RWPE1 (cell line): ENCODE results near the gene SPOCK3.
A peak's percentile ranks its signal among the peaks of the same experiment; 100 is the strongest.

Experiments used
- CTCF ChIA-PET: fragments of 350-600 bp; sonication (Branson Sonifier 250); formaldehyde crosslinking; extraction: SDS; loops from one replicate; lab custom pipeline; 2021; lab: Yijun Ruan, JAX
- POLR2A ChIA-PET: fragments of 400-600 bp; formaldehyde crosslinking; extraction: SDS; loops from one replicate; lab custom pipeline; 2020; ENCODE audit warnings: antibody characterized with exemption; ENCODE audit not compliant: low non-redundant PET; lab: Yijun Ruan, JAX
- DNase-seq: peaks from one replicate; pipeline ENCODE4 v3.0.0; 2012; ENCODE audit warnings: low spot score
- H3K27ac ChIP-seq: fragments of 450-650 bp; 2 replicates; pipeline ENCODE4 v1.5.1; 2017
- TF ChIP-seq, protein P1 (sequence below): fragments of 450-650 bp; conservative IDR thresholded peaks from 2 replicates; pipeline ENCODE4 v1.5.1; 2017; ENCODE audit warnings: low read depth, mild to moderate bottlenecking

The SPOCK3 gene

GRCh38 chr4:166903408-166903807 lies 330.9 kb downstream of the SPOCK3 start:
- TF ChIP-seq, protein P1, sequence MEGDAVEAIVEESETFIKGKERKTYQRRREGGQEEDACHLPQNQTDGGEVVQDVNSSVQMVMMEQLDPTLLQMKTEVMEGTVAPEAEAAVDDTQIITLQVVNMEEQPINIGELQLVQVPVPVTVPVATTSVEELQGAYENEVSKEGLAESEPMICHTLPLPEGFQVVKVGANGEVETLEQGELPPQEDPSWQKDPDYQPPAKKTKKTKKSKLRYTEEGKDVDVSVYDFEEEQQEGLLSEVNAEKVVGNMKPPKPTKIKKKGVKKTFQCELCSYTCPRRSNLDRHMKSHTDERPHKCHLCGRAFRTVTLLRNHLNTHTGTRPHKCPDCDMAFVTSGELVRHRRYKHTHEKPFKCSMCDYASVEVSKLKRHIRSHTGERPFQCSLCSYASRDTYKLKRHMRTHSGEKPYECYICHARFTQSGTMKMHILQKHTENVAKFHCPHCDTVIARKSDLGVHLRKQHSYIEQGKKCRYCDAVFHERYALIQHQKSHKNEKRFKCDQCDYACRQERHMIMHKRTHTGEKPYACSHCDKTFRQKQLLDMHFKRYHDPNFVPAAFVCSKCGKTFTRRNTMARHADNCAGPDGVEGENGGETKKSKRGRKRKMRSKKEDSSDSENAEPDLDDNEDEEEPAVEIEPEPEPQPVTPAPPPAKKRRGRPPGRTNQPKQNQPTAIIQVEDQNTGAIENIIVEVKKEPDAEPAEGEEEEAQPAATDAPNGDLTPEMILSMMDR, result no peak
- ChIA-PET POLR2A (no interaction called here), CTCF (no interaction called here)
- no peak for DNase-seq
- no peak overlapping the region for H3K27ac ChIP-seq

DNA sequence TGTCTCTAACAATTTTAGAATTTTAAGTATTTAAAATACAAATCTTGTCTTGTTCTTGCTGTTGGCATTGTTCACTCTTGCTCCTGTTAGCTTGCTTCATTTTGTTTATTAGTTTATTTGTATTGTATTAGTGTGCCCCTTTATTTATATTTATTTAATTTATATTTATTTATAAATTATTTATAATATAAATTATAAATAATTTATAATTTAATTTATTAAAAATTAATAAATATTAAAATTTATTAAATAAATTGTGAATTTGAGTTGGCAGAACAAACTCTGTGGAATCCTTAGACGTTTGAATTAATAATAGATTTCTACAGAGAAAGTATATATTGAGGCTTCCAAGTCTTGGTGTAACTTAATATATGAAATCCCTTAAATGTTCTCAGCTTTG lies 331.4 kb downstream of the SPOCK3 start:
- POLR2A ChIA-PET, result no interaction called here

DNA sequence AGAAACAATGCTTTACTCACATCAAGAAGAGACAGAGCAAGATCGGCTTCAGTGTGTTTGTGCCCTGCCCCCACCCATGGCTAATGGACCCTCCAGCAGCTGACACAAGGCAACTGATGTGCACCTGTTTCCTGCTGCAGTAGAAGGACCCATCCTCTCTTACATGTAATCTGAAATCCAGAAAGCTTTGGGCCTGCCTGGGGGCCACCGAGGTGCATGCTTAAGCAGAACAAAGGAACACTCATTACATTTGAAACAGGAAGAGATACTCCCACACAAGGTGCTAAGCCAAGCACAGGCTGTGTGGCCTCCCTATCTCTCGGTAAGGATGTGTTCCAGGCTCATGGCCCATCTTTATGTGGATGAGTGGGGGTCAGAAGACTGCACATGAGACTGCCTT lies 338.0 kb downstream of the SPOCK3 start:
- DNase-seq, result no peak
- TF ChIP-seq, protein P1, result no peak
- no peak overlapping the region; the same call in 1 of the 2 replicates for H3K27ac ChIP-seq
- CTCF ChIA-PET, result no interaction called here
- POLR2A ChIA-PET, result no interaction called here

More for the DNA sequence above, 331.4 kb downstream of the SPOCK3 start:
- CTCF ChIA-PET, result interaction anchor here (0.6 kb wide), 1 partner anchor 473 kb away, joined by 3 read pairs; no protein-coding TSS in a partner anchor
- H3K27ac ChIP-seq, result no peak overlapping the region
- no peak for DNase-seq
- TF ChIP-seq, protein P1, result no peak

- POLR2A ChIA-PET, result no interaction called here
- peak; percentile 3 for DNase-seq
- no peak overlapping the region for H3K27ac ChIP-seq
- CTCF ChIA-PET, result no interaction called here
- TF ChIP-seq, protein P1, result no peak
These were observed 338.5 kb downstream of the SPOCK3 start for GRCh38 chr4:166895771-166896170.

- H3K27ac ChIP-seq, result no peak overlapping the region
- ChIA-PET CTCF (no interaction called here), POLR2A (no interaction called here)
- TF ChIP-seq, protein P1, result no peak
- no peak for DNase-seq
These were observed 346.8 kb downstream of the SPOCK3 start for GRCh38 chr4:166887457-166887856.

DNA sequence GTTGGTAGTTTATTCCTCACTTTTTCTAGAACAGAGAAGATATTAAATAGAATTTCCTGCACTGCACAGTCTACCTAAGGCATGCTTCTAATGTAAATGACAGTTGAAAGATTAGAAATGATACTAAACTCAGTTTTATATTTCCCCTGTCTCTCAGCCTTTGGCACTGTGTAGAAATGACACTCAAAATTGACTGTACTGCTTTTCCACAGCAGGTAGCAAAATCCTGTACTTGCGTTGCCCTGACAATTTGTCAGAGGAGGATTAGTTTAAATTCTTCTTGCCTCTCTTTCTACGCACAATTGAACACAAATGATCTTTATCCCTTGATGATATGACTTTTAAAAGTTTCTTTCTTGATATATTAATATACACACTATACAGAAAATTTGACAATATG lies 347.6 kb downstream of the SPOCK3 start:
- CTCF ChIA-PET, result no interaction called here

More for the DNA sequence above, 347.6 kb downstream of the SPOCK3 start:
- no peak for DNase-seq
- POLR2A ChIA-PET, result no interaction called here
- no peak overlapping the region for H3K27ac ChIP-seq
- TF ChIP-seq, protein P1, result no peak
